GM23338 (cell line): Measurements from ENCODE around the gene GIMAP7. TPM values are rescaled to one million over a fixed set of nuclear protein-coding genes. Genes with fewer than 3 reads are reported as not detected.

ENCODE experiments used
- ATAC-seq: fragments of 200-7000 bp; cut with Tn5 transposase; 3 replicates; pipeline ENCODE4 v1.9.1; 2020
- DNase-seq: peaks from one replicate; pipeline ENCODE4 v3.0.0-alpha.2; 2015; ENCODE audit warnings: low spot score
- H2AFZ ChIP-seq: fragments of 200-600 bp; sonication (generic); 2 replicates; pipeline ENCODE4 v1.8.0; 2016; ENCODE audit warnings: antibody characterized with exemption, mild to moderate bottlenecking, moderate library complexity
- H3F3A ChIP-seq: fragments of 200-600 bp; sonication (generic); replicated peaks from 2 replicates; pipeline ENCODE4 v1.8.0; 2017; ENCODE audit warnings: antibody characterized with exemption, mixed run types, low read depth
- H3K27ac ChIP-seq: fragments of 200-600 bp; sonication (generic); 2 replicates; pipeline ENCODE4 v1.6.1; 2016; ENCODE audit warnings: low read depth
- H3K27me3 ChIP-seq: fragments of 200-600 bp; sonication (generic); 2 replicates; pipeline ENCODE4 v1.8.0; 2016; ENCODE audit warnings: mild to moderate bottlenecking, mixed run types, moderate library complexity; ENCODE audit not compliant: insufficient read depth
- H3K36me3 ChIP-seq: fragments of 200-600 bp; sonication (generic); 2 replicates; pipeline ENCODE4 v1.8.0; 2016; ENCODE audit warnings: mild to moderate bottlenecking; ENCODE audit not compliant: insufficient read depth
- H3K4me1 ChIP-seq: fragments of 200-600 bp; sonication (generic); 2 replicates; pipeline ENCODE4 v1.8.0; 2016; ENCODE audit warnings: mild to moderate bottlenecking, moderate library complexity; ENCODE audit not compliant: insufficient read depth
- H3K4me2 ChIP-seq: fragments of 200-600 bp; sonication (generic); 2 replicates; pipeline ENCODE4 v1.7.1; 2017; ENCODE audit warnings: mixed run types
- H3K4me3 ChIP-seq: fragments of 200-600 bp; sonication (generic); 2 replicates; pipeline ENCODE4 v1.6.1; 2016; ENCODE audit warnings: mixed run types
- H3K79me2 ChIP-seq: fragments of 200-600 bp; sonication (generic); replicated peaks from 2 replicates; pipeline ENCODE4 v1.8.0; 2017; ENCODE audit warnings: mild to moderate bottlenecking; ENCODE audit not compliant: insufficient read depth
- H3K9me2 ChIP-seq: fragments of 200-600 bp; sonication (generic); 2 replicates; pipeline ENCODE4 v1.8.0; 2017; ENCODE audit not compliant: insufficient read depth
- H4K20me1 ChIP-seq: fragments of 200-600 bp; sonication (generic); replicated peaks from 2 replicates; pipeline ENCODE4 v1.8.0; 2017; ENCODE audit warnings: mild to moderate bottlenecking; ENCODE audit not compliant: insufficient read depth
- H3K27ac Mint-ChIP-seq: 2 replicates; pipeline ENCODE4 v1.8.0; 2020; ENCODE audit warnings: inconsistent platforms, mild to moderate bottlenecking, moderate library complexity, mixed read lengths
- H3K27me3 Mint-ChIP-seq: 3 replicates; pipeline ENCODE4 v1.8.0; 2022; ENCODE audit warnings: low read depth, mild to moderate bottlenecking, moderate library complexity, mixed read lengths, inconsistent platforms; ENCODE audit not compliant: insufficient read depth, poor library complexity
- H3K36me3 Mint-ChIP-seq: 3 replicates; pipeline ENCODE4 v1.8.0; 2021; ENCODE audit warnings: low read depth, mild to moderate bottlenecking, inconsistent platforms, moderate library complexity, mixed read lengths
- H3K4me1 Mint-ChIP-seq: 3 replicates; pipeline ENCODE4 v1.8.0; 2020; ENCODE audit warnings: mild to moderate bottlenecking, inconsistent platforms, mixed read lengths
- H3K4me3 Mint-ChIP-seq: 3 replicates; pipeline ENCODE4 v1.8.0; 2021; ENCODE audit warnings: moderate library complexity, mild to moderate bottlenecking, inconsistent platforms, mixed read lengths
- H3K9me3 Mint-ChIP-seq: 3 replicates; pipeline ENCODE4 v1.8.0; 2020; ENCODE audit warnings: moderate library complexity, mild to moderate bottlenecking, inconsistent platforms, mixed read lengths
- CREB1 ChIP-seq: fragments of 250-450 bp; sonication (Bioruptor Pico); IDR thresholded peaks from 2 replicates; pipeline ENCODE4 v1.5.0; 2020; ENCODE audit warnings: low read depth, mild to moderate bottlenecking, moderate library complexity
- EZH2 ChIP-seq: fragments of 200-600 bp; sonication (generic); IDR thresholded peaks from one replicate; pipeline ENCODE4 v1.8.0; 2017; ENCODE audit warnings: antibody characterized with exemption, mild to moderate bottlenecking, low read depth; ENCODE audit not compliant: unreplicated experiment
- EZH2phosphoT487 ChIP-seq: fragments of 200-600 bp; sonication (generic); IDR thresholded peaks from one replicate; pipeline ENCODE4 v1.8.1; 2018; ENCODE audit warnings: antibody characterized with exemption; ENCODE audit not compliant: unreplicated experiment
- JUNB ChIP-seq: IDR thresholded peaks from one replicate; pipeline ENCODE4 v1.6.1; 2016; ENCODE audit warnings: antibody characterized with exemption; ENCODE audit not compliant: unreplicated experiment
- NANOG ChIP-seq: IDR thresholded peaks from 2 replicates; pipeline ENCODE4 v1.6.1; 2016; ENCODE audit warnings: antibody characterized with exemption, borderline replicate concordance
- POLR2AphosphoS5 ChIP-seq: IDR thresholded peaks from 2 replicates; pipeline ENCODE4 v1.6.1; 2016; ENCODE audit warnings: antibody characterized with exemption, low read depth
- STAT1 ChIP-seq: IDR thresholded peaks from one replicate; pipeline ENCODE4 v1.6.1; 2016; ENCODE audit warnings: antibody characterized with exemption; ENCODE audit not compliant: unreplicated experiment
- ZNF114 ChIP-seq: fragments of 250-450 bp; sonication (Bioruptor Pico); IDR thresholded peaks from 2 replicates; pipeline ENCODE4 v1.5.0; 2020; ENCODE audit warnings: mild to moderate bottlenecking, moderate library complexity
- ZNF331 ChIP-seq: fragments of 250-450 bp; sonication (Bioruptor Pico); IDR thresholded peaks from 2 replicates; pipeline ENCODE4 v1.5.0; 2020; ENCODE audit warnings: low read depth, mild to moderate bottlenecking, moderate library complexity
- ZNF462 ChIP-seq: fragments of 250-450 bp; sonication (Bioruptor Pico); IDR thresholded peaks from 2 replicates; pipeline ENCODE4 v1.5.0; 2020; ENCODE audit warnings: mild to moderate bottlenecking, moderate library complexity
- polyA plus RNA-seq: library from polyadenylated mRNA; unstranded; fragments of >200 nt; fragmentation: Nextera tagmentation; extraction: Ambion mirVana; gene quantifications from 2 replicates; pipeline ENCODE4 v1.2.1, GENCODE V29; 2016
- total RNA-seq: library from RNA; depleted of rRNA; stranded (reverse); fragments of >200 nt; shearing (Covaris generic); gene quantifications from 2 replicates; pipeline ENCODE4 v1.2.3, GENCODE V29; 2014
- TF ChIP-seq, protein P1 (sequence below): IDR thresholded peaks from one replicate; pipeline ENCODE4 v1.6.1; 2018; ENCODE audit warnings: antibody characterized with exemption; ENCODE audit not compliant: unreplicated experiment
- TF ChIP-seq, protein P2 (sequence below), 2 experiments: fragments of 200-600 bp in 1 of 2; sonication (generic) in 1 of 2; conservative IDR thresholded peaks; 2 replicates each; pipeline versions ENCODE4 v1.5.1 to v1.6.1; 2016 to 2017; ENCODE audit warnings: antibody characterized with exemption in 2 of 2, low read depth in 2 of 2, mild to moderate bottlenecking in 2 of 2, moderate library complexity in 1 of 2
- TF ChIP-seq, protein P3 (sequence below): IDR thresholded peaks from 2 replicates; pipeline ENCODE4 v1.6.1; 2016; ENCODE audit warnings: antibody characterized with exemption

Gene GIMAP7
- total and polyA plus RNA-seq, 2 experiments from 2014 or later = not detected

GRCh38 chr7:150564566-150564965 is 49.9 kb downstream of the GIMAP7 start:
- no peak overlapping the region for H3K27ac Mint-ChIP-seq
- ATAC-seq (no peak), DNase-seq (no peak)
- Histone ChIP-seq H3K27ac (no peak overlapping the region), H3K9me2 (no peaks in the 10 kb centered on the region; the same call in 1 of the 2 replicates), H3K4me3 (no peak overlapping the region), H3K4me2 (no peak overlapping the region), H4K20me1 (no peaks in the 10 kb centered on the region), H3F3A (no peaks in the 10 kb centered on the region), H2AFZ (no peak overlapping the region), H3K4me1 (peaks cover 43% of the 10 kb centered on the region), H3K36me3 (no peaks in the 10 kb centered on the region), H3K27me3 (no peaks in the 10 kb centered on the region), H3K79me2 (no peaks in the 10 kb centered on the region)
- peaks cover 15% of the 10 kb centered on the region; the same call in 2 of the 3 replicates for H3K36me3 Mint-ChIP-seq
- TF ChIP-seq EZH2phosphoT487 (no peak), ZNF114 (CRISPR knock-in tag) (no peak), JUNB (no peak), EZH2 (no peak), ZNF462 (CRISPR knock-in tag) (no peak), POLR2AphosphoS5 (no peak), NANOG (no peak), CREB1 (CRISPR knock-in tag) (no peak), ZNF331 (CRISPR knock-in tag) (no peak), STAT1 (no peak)
- TF ChIP-seq, protein P1, sequence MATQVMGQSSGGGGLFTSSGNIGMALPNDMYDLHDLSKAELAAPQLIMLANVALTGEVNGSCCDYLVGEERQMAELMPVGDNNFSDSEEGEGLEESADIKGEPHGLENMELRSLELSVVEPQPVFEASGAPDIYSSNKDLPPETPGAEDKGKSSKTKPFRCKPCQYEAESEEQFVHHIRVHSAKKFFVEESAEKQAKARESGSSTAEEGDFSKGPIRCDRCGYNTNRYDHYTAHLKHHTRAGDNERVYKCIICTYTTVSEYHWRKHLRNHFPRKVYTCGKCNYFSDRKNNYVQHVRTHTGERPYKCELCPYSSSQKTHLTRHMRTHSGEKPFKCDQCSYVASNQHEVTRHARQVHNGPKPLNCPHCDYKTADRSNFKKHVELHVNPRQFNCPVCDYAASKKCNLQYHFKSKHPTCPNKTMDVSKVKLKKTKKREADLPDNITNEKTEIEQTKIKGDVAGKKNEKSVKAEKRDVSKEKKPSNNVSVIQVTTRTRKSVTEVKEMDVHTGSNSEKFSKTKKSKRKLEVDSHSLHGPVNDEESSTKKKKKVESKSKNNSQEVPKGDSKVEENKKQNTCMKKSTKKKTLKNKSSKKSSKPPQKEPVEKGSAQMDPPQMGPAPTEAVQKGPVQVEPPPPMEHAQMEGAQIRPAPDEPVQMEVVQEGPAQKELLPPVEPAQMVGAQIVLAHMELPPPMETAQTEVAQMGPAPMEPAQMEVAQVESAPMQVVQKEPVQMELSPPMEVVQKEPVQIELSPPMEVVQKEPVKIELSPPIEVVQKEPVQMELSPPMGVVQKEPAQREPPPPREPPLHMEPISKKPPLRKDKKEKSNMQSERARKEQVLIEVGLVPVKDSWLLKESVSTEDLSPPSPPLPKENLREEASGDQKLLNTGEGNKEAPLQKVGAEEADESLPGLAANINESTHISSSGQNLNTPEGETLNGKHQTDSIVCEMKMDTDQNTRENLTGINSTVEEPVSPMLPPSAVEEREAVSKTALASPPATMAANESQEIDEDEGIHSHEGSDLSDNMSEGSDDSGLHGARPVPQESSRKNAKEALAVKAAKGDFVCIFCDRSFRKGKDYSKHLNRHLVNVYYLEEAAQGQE = no peak
- TF ChIP-seq, protein P2, sequence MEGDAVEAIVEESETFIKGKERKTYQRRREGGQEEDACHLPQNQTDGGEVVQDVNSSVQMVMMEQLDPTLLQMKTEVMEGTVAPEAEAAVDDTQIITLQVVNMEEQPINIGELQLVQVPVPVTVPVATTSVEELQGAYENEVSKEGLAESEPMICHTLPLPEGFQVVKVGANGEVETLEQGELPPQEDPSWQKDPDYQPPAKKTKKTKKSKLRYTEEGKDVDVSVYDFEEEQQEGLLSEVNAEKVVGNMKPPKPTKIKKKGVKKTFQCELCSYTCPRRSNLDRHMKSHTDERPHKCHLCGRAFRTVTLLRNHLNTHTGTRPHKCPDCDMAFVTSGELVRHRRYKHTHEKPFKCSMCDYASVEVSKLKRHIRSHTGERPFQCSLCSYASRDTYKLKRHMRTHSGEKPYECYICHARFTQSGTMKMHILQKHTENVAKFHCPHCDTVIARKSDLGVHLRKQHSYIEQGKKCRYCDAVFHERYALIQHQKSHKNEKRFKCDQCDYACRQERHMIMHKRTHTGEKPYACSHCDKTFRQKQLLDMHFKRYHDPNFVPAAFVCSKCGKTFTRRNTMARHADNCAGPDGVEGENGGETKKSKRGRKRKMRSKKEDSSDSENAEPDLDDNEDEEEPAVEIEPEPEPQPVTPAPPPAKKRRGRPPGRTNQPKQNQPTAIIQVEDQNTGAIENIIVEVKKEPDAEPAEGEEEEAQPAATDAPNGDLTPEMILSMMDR (conservative IDR thresholded peaks at IDR 0.05; ENCODE audit: low read depth in 2 of 2) = no peak
- TF ChIP-seq, protein P3, sequence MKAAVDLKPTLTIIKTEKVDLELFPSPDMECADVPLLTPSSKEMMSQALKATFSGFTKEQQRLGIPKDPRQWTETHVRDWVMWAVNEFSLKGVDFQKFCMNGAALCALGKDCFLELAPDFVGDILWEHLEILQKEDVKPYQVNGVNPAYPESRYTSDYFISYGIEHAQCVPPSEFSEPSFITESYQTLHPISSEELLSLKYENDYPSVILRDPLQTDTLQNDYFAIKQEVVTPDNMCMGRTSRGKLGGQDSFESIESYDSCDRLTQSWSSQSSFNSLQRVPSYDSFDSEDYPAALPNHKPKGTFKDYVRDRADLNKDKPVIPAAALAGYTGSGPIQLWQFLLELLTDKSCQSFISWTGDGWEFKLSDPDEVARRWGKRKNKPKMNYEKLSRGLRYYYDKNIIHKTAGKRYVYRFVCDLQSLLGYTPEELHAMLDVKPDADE = no peak
- H3K27me3 Mint-ChIP-seq = peaks cover 2% of the 10 kb centered on the region
- H3K9me3 Mint-ChIP-seq = peaks cover 19% of the 10 kb centered on the region
- H3K4me1 Mint-ChIP-seq = peaks cover 40% of the 10 kb centered on the region
- H3K4me3 Mint-ChIP-seq = no peak overlapping the region
